Small intestine (tissue), 16 donors: ENCODE results near the gene SPECC1. TPM values are rescaled to one million over a fixed set of nuclear protein-coding genes. Genes with fewer than 3 reads are reported as not detected.
"Not testable (repeated sequence)": the region's sequence is repeated elsewhere in the genome, so short reads cannot be mapped to it uniquely, and the experiment has no call there.

ENCODE experiments used
- DNase-seq, 2 donors: peaks; one replicate each; pipeline versions ENCODE4 v3.0.0 to v3.0.0-alpha.2; 2013
- FAIRE-seq: peaks from 2 replicates; lab custom pipeline; 2012; peaks lifted over from hg19 to GRCh38; lab: Jason Lieb, UNC
- H3K27ac ChIP-seq, 3 donors: one replicate each; pipeline ENCODE4 v1.5.1; 2013; ENCODE audit warnings: low read length in 2 of 3, mild to moderate bottlenecking in 2 of 3, control low read depth in 1 of 3, inconsistent platforms in 1 of 3, low read depth in 1 of 3, moderate library complexity in 1 of 3
- H3K27me3 ChIP-seq, 3 donors: one replicate each; pipeline ENCODE4 v1.6.1; 2013; ENCODE audit warnings: low read length in 3 of 3, inconsistent platforms in 1 of 3; ENCODE audit not compliant: control insufficient read depth in 3 of 3, insufficient read depth in 3 of 3
- H3K36me3 ChIP-seq, 3 donors: one replicate each; pipeline ENCODE4 v1.6.1; 2013; ENCODE audit warnings: low read length in 3 of 3, inconsistent platforms in 1 of 3, low read depth in 1 of 3, mild to moderate bottlenecking in 1 of 3, moderate library complexity in 1 of 3; ENCODE audit not compliant: control insufficient read depth in 3 of 3, insufficient read depth in 2 of 3
- H3K4me1 ChIP-seq, 3 donors: one replicate each; pipeline ENCODE4 v1.6.1; 2013; ENCODE audit warnings: low read length in 2 of 3, inconsistent platforms in 1 of 3, low read depth in 1 of 3, mild to moderate bottlenecking in 1 of 3, moderate library complexity in 1 of 3; ENCODE audit not compliant: control insufficient read depth in 3 of 3, insufficient read depth in 2 of 3
- H3K4me3 ChIP-seq, 3 donors: one replicate each; pipeline ENCODE4 v1.5.1; 2013; ENCODE audit warnings: low read length in 3 of 3, control low read depth in 1 of 3, inconsistent platforms in 1 of 3, low read depth in 1 of 3, mild to moderate bottlenecking in 1 of 3, moderate library complexity in 1 of 3
- H3K9me3 ChIP-seq, 2 donors: one replicate each; pipeline ENCODE4 v1.6.1; 2013; ENCODE audit warnings: low read depth in 1 of 2, low read length in 1 of 2; ENCODE audit not compliant: control insufficient read depth in 2 of 2, insufficient read depth in 1 of 2
- WGBS, 3 donors: extraction: QIAGEN DNeasy Blood & Tissue Kit; methylation state at CpG; one replicate each; pipeline ENCODE4 v1.1.7; 2013; 5-methylcytosine and 5-hydroxymethylcytosine counted together
- long read RNA-seq, 10 donors: transcript quantifications; one replicate each; lab custom pipeline, GENCODE V29; 2026
- polyA plus RNA-seq, 4 donors: library from polyadenylated mRNA; stranded (reverse) in 3 of 4; unstranded in 1 of 4; fragments of 200-250 nt in 3 of 4; fragments of 120-200 nt in 1 of 4; gene quantifications; one replicate each; pipeline versions ENCODE4 v1.2.1 to v1.2.3, GENCODE V29; 2013
- donor health status: healthy with polysubstance abuse.
- donor health status: control.
- donor health status: control.
- donor health status: Bipolar disorder and iron deficiency.
- donor health status: healthy.

SPECC1 gene, protein sequence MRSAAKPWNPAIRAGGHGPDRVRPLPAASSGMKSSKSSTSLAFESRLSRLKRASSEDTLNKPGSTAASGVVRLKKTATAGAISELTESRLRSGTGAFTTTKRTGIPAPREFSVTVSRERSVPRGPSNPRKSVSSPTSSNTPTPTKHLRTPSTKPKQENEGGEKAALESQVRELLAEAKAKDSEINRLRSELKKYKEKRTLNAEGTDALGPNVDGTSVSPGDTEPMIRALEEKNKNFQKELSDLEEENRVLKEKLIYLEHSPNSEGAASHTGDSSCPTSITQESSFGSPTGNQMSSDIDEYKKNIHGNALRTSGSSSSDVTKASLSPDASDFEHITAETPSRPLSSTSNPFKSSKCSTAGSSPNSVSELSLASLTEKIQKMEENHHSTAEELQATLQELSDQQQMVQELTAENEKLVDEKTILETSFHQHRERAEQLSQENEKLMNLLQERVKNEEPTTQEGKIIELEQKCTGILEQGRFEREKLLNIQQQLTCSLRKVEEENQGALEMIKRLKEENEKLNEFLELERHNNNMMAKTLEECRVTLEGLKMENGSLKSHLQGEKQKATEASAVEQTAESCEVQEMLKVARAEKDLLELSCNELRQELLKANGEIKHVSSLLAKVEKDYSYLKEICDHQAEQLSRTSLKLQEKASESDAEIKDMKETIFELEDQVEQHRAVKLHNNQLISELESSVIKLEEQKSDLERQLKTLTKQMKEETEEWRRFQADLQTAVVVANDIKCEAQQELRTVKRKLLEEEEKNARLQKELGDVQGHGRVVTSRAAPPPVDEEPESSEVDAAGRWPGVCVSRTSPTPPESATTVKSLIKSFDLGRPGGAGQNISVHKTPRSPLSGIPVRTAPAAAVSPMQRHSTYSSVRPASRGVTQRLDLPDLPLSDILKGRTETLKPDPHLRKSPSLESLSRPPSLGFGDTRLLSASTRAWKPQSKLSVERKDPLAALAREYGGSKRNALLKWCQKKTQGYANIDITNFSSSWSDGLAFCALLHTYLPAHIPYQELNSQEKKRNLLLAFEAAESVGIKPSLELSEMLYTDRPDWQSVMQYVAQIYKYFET
- 10 to 100 TPM; 13.7 to 38.9 (median 32.8) TPM for polyA plus RNA-seq
- long read RNA-seq, donor 1 = 0 reads
- long read RNA-seq, donor 2, full-length matches to known transcripts = 1 of 1 reads
- long read RNA-seq, donor 2, partial matches to known transcripts = 0 of 1 reads
- long read RNA-seq, donor 2, other reads (novel, unspliced or antisense) = 0 of 1 reads
- long read RNA-seq, donor 3 = 0 reads
- long read RNA-seq, donor 4 = 0 reads
- long read RNA-seq, donor 5, partial matches to known transcripts = 7 of 8 reads
- long read RNA-seq, donor 5, other reads (novel, unspliced or antisense) = 0 of 8 reads
- long read RNA-seq, donor 6 = 0 reads
- long read RNA-seq, donor 7 = 0 reads
- long read RNA-seq, donor 8 = 0 reads
- long read RNA-seq, donor 9, full-length matches to known transcripts = 2 of 2 reads
- long read RNA-seq, donor 9, partial matches to known transcripts = 0 of 2 reads
- long read RNA-seq, donor 9, other reads (novel, unspliced or antisense) = 0 of 2 reads
- long read RNA-seq, donor 10, full-length matches to known transcripts = 1 of 12 reads
- long read RNA-seq, donor 10, partial matches to known transcripts = 11 of 12 reads
- long read RNA-seq, donor 10, other reads (novel, unspliced or antisense) = 0 of 12 reads

DNA sequence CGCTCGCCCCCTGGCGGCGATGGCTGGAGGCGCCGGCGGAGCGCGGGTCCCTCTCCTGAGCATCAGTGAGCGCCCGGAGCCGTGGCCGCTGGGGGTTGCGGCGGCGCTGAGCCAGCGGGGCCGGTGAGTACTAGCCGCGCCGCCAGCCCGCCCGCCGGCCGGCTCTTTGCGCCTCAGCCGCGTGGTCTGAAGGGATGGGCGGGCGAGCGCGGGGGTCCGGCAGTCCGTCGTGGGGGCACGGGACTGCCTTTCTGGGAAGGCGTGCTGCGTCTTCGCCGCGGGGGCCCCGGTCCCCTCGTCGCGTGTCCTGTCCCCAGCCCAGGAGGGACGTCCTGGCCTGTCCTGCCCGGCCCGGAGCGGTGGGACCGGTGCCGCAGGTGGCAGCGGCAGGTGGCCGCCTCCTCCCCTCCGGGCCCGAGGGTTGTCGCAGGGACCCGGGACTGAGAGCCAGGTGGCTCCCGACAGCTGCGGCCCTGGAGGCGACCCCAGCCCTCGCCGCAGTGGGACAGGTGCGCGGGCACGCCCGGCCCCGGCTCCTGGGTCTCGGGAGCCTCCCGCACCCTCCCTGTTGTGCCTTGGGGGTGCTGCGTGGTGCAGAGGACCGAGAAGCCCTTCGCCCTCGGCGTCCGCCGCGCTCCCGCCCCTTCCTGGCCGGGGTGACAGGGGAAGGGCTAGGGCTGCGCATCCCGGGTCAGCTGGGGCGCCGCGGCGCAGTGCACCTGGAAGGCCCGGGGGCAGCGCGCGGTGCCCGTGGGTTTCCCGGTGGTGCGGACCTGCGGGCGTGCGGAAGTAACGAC is at the start of gene SPECC1:
Gene SPECC1 (plus strand): TSS at position 58 of the 797 bp plus-strand sequence. CDS start 87,293 bp downstream, outside the sequence.
- WGBS, 3 donors = 0 to 1% (median 0%) methylated on average over 41 to 96 of the region's 96 CpGs
- peaks cover 0 to 6% (median 0%) of the 10 kb centered on the region in 3 donors for H3K4me1 ChIP-seq
- H3K27me3 ChIP-seq = peaks cover 0 to 17% (median 1%) of the 10 kb centered on the region in 3 donors
- DNase-seq (peak; percentile 63 to 89), FAIRE-seq (no peak)
- H3K9me3 ChIP-seq = peaks cover 0 to 3% of the 10 kb centered on the region in 2 donors
- H3K4me3 ChIP-seq = peak within 1 kb of the TSS; percentile 35 to 66 (median 66)
- peak within 1 kb of the TSS in 1 of 3 donors; percentile 46 for H3K27ac ChIP-seq
- no peaks in the 10 kb centered on the region for H3K36me3 ChIP-seq

DNA sequence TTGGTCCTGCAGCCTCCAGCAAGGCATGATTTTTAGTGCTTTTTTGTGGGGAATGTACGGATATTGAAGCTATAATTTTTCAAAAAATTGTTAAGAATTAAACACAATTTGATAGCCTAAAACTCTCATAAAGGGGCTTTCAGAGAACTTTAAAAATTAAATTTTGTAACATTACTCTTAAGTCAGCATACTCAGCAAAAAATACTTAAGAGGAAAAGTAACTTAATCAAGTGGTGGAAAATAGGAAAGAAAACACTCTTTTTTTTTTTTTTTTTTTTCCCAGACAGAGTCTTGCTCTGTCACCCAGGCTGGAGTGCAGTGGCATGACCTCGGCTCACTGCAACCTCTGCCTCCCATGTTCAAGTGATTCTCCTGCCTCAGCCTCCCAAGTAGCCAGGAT is 46.2 kb upstream of the SPECC1 start:
- H3K36me3 ChIP-seq = peaks cover 0 to 26% (median 10%) of the 10 kb centered on the region in 3 donors
- not testable (repeated sequence) for H3K27ac ChIP-seq, H3K4me1 ChIP-seq, FAIRE-seq, DNase-seq, H3K9me3 ChIP-seq, H3K4me3 ChIP-seq, H3K27me3 ChIP-seq
- 78 to 97% (median 95%) methylated on average over 2 of the region's 2 CpGs for WGBS, 3 donors

DNA sequence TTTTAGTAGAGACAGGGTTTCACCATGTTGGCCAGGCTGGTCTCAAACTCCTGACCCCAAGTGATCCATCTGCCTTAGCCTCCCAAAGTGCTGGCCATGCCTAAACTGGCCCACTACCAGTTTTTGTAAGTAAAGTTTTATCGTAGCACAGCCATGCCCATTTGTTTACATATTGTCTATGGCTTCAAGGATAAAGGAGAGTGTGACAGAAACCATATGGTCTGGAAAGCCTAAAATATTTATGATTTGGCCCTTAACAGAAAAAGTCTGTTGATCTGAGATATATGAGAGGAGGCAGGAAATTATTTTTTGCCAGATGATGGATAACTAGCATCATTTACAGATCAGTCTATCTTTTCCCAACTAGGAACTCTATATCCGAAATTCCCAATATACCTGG is 36.0 kb upstream of the SPECC1 start:
- DNase-seq (no peak), FAIRE-seq (no peak)
- Histone ChIP-seq H3K4me1 (peaks cover 0 to 9% (median 1%) of the 10 kb centered on the region in 3 donors), H3K27me3 (no peaks in the 10 kb centered on the region), H3K9me3 (no peaks in the 10 kb centered on the region), H3K27ac (no peak overlapping the region), H3K4me3 (no peak overlapping the region), H3K36me3 (peaks cover 2 to 28% (median 4%) of the 10 kb centered on the region in 3 donors)
- WGBS, 3 donors = 80 to 89% (median 82%) methylated on average over 2 of the region's 2 CpGs

DNA sequence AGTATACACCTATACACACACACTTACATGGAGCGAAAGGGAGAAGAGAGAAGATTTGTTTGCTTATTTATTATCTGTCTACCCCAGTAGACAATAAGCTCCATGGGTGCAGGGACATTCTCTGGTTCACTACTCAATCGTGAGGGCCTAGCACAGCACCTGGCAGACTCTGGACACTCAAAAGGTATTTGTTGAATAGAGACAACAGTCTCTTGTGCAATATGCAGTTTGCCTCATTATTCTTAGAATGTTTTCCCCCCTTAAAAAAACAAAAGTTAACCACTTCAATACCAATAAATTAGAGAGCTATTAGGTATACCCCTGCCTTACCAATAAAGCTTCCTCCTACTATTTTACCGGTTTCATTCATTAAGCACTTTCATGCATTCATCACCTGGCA is 33.6 kb upstream of the SPECC1 start:
- no peak for FAIRE-seq
- no peaks in the 10 kb centered on the region for H3K9me3 ChIP-seq
- no peak overlapping the region for H3K27ac ChIP-seq
- peaks cover 0 to 9% (median 5%) of the 10 kb centered on the region in 3 donors for H3K4me1 ChIP-seq
- 74 to 85% (median 77%) methylated on average over 3 of the region's 3 CpGs for WGBS, 3 donors
- peaks cover 0 to 20% (median 0%) of the 10 kb centered on the region in 3 donors for H3K36me3 ChIP-seq
- H3K27me3 ChIP-seq = peaks cover 0 to 3% (median 0%) of the 10 kb centered on the region in 3 donors
- H3K4me3 ChIP-seq = no peak overlapping the region
- DNase-seq = no peak

DNA sequence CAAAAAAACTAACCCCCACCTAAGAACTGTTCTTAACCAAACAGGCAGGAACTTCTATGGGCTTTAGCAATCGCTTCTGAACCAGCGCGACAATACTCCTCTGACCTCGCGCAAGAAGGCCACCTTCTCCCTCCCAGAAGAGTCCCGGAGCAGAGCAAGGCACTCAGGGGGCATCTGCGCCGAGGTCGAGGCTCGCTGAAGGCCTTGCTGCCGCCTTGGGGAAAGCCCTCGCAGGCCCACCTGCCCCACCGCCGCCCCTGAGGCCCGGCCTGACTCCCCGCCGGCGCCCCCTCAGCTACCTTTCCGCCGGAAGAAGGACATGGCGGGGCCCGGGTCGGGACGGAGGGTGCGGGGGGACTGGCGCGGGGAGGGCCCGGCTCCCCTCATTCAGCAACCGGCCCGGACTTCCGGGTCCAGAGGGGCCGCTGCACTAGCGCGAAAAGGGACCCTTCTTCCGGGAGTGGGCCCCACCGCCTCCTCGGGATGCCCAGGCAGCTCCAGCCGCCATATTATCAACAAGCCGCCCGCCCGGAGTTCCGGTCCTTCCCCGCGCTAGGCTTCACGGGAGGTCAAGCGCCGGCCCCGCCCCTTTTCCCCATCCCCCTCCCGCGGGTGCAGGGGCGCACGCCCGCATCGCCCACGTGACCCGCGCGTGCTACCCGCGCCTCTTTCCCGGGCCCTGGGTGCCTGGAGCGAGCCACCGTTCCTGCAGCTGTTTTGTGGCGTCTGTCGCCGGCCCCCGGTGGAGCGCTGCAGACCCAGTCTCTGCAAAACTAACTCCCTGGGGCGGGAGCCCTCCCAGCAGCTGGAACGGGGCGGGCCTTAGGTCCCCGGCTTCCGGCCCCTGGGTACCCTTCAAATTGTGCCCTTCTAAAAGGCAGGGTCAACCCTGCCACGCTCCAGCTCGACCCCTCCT is 31.6 kb upstream of the SPECC1 start, which contains the start of gene AKAP10:
Gene AKAP10 (minus strand): TSS at position 536 of the 916 bp plus-strand sequence. CDS start 149 bp downstream, at position 387.
- FAIRE-seq (no peak), DNase-seq (peak; percentile 90 to 96)
- peaks cover 0 to 9% (median 5%) of the 10 kb centered on the region in 3 donors for H3K4me1 ChIP-seq
- WGBS, 3 donors = 0 to 1% (median 0%) methylated on average over 51 to 75 of the region's 75 CpGs
- H3K27ac ChIP-seq = peak within 1 kb of the TSS; percentile 65 to 95 (median 89)
- peaks cover 0 to 10% (median 0%) of the 10 kb centered on the region in 3 donors for H3K36me3 ChIP-seq
- H3K27me3 ChIP-seq = peaks cover 0 to 5% (median 0%) of the 10 kb centered on the region in 3 donors
- peak within 1 kb of the TSS; percentile 68 to 91 (median 89) for H3K4me3 ChIP-seq
- H3K9me3 ChIP-seq = no peaks in the 10 kb centered on the region

DNA sequence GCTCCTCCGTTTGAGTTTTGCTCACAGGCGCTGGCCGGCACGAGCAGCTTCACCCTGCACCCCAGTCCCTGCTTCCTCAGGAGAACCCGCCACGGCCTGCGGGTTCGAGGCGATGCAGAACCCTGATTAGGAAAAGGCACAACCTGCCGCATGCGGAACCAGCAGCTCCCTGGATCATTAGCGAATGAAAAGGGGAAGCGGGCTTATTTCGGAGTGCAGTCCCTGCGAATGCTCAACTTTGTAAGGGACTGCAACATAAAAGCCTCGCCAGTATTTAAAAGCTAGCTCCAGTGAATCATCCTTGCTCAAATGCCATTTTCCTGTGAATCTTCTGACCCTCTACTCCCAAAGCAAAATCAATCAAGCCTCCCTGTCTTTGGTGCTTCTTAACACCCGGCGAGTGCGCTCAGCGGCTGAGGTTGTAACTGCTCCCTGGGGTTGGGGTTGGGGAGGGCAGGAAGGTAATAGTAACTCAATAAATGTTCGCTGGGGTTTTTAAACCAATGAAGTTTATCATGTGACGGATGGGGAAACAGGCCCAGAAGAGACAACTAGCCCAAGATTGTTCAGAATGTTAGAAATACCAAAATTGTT is 30.9 kb upstream of the SPECC1 start:
- DNase-seq (no peak), FAIRE-seq (no peak)
- Histone ChIP-seq H3K27ac (peak overlapping the region in 2 of 3 donors; percentile 85 to 89), H3K4me3 (peak overlapping the region; percentile 68 to 91 (median 89)), H3K4me1 (peaks cover 0 to 9% (median 5%) of the 10 kb centered on the region in 3 donors), H3K9me3 (no peaks in the 10 kb centered on the region), H3K27me3 (peaks cover 0 to 5% (median 0%) of the 10 kb centered on the region in 3 donors), H3K36me3 (peaks cover 0 to 10% (median 0%) of the 10 kb centered on the region in 3 donors)
- WGBS, 3 donors = 30 to 46% (median 32%) methylated on average over 22 of the region's 22 CpGs
